ENCODE measurements around the gene HCST. TPM values are rescaled to one million over a fixed set of nuclear protein-coding genes. Genes with fewer than 3 reads are reported as not detected.

Gene HCST
- polyA plus RNA-seq, result 1,000 to 10,000 TPM; 1,885 to 2,801 (median 2,654) TPM

DNA sequence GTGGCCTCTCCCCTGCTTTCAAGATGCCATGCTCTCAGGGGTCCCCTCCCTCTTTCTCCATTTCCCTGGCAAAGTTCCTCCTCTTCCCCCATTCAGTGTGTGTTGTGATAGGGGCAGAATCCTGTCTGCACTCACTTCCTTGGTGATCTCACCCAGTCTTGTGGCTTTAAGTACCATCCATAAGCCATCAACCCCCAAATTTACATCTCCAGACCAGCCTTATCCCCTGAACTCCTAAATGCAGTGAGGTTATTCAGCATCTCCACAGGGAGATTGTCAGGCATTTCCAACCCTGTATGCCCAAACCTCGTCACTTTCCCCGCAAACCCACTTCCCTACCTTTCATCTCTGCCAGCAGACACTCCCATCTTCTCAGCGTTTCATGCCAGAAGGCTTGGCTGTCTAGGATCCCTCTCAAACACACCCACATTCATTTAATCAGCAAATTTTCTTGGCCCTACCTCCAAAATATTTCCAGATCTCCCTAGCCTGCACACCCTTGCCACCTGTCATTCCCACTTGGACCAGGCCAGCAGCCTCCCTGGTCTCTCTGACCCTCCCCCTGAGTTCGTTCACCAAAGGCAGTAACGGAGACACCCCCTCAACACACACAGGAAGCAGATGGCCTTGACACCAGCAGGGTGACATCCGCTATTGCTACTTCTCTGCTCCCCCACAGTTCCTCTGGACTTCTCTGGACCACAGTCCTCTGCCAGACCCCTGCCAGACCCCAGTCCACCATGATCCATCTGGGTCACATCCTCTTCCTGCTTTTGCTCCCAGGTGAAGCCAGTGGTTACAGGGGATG is at the start of gene HCST:
Gene HCST (plus strand): TSS at position 676 of the 808 bp plus-strand sequence. CDS start 65 bp downstream, at position 741.
- peaks cover 15 to 38% (median 23%) of the 10 kb centered on the region in 3 donors for H3K27me3 Mint-ChIP-seq (ENCODE audit: low read depth in 3 of 3)
- peaks cover 12 to 23% (median 12%) of the 10 kb centered on the region in 3 donors for H3K36me3 Mint-ChIP-seq
- H3K27ac Mint-ChIP-seq, result peak within 1 kb of the TSS; percentile 97 to 99 (median 98)
- H3K4me1 Mint-ChIP-seq, result peaks cover 69 to 72% of the 10 kb centered on the region in 2 donors
- H3K9me3 Mint-ChIP-seq, result no peaks in the 10 kb centered on the region
- peak; percentile 68 to 76 (median 76) for DNase-seq
- H3K4me3 Mint-ChIP-seq, result peak within 1 kb of the TSS; percentile 89 to 99 (median 96)

- peaks cover 12 to 27% (median 19%) of the 10 kb centered on the region in 3 donors for H3K27me3 Mint-ChIP-seq (ENCODE audit: low read depth in 3 of 3)
- H3K27ac Mint-ChIP-seq, result no peak overlapping the region
- H3K9me3 Mint-ChIP-seq, result peaks cover 0 to 1% (median 0%) of the 10 kb centered on the region in 6 donors
- peaks cover 8 to 9% of the 10 kb centered on the region in 2 donors for H3K4me1 Mint-ChIP-seq
- no peaks in the 10 kb centered on the region for H3K36me3 Mint-ChIP-seq
- no peak for DNase-seq
- no peak overlapping the region for H3K4me3 Mint-ChIP-seq
Observed at GRCh38 chr19:35853038-35853756, 49.1 kb upstream of the HCST start.

GRCh38 chr19:35856546-35857149 is 45.7 kb upstream of the HCST start, which contains the start of gene KIRREL2:
TSS of gene KIRREL2 (plus strand) at chr19:35856911. CDS start at chr19:35857120, 209 bp downstream.
- DNase-seq, result peak in 1 of 3 donors; percentile 5
- no peak within 1 kb of the TSS for H3K27ac Mint-ChIP-seq
- peaks cover 0 to 4% (median 0%) of the 10 kb centered on the region in 3 donors for H3K36me3 Mint-ChIP-seq
- H3K4me1 Mint-ChIP-seq, result peaks cover 8 to 9% of the 10 kb centered on the region in 2 donors
- peaks cover 17 to 29% (median 24%) of the 10 kb centered on the region in 3 donors for H3K27me3 Mint-ChIP-seq (ENCODE audit: low read depth in 3 of 3)
- peak within 1 kb of the TSS; percentile 67 to 82 (median 81) for H3K4me3 Mint-ChIP-seq
- peaks cover 0 to 1% (median 0%) of the 10 kb centered on the region in 6 donors for H3K9me3 Mint-ChIP-seq

DNA sequence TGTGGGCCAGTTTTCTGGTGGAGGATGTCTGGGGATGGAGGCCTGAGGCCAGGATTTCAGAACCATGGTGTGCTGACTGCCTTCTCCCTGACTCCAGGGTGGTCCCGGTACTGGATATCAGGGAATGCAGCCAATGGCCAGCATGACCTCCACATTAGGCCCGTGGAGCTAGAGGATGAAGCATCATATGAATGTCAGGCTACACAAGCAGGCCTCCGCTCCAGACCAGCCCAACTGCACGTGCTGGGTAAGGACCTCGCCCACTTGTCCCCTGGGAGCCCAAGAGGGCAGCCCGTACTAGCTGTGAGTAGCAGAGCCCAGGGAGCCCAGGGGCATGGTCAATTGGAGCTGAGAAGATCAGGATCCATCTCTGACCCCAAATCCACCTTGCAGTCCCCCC is 44.0 kb upstream of the HCST start:
- Mint-ChIP-seq H3K9me3 (peaks cover 0 to 1% (median 0%) of the 10 kb centered on the region in 6 donors), H3K4me3 (no peak overlapping the region), H3K4me1 (peaks cover 8 to 9% of the 10 kb centered on the region in 2 donors), H3K27me3 (ENCODE audit: low read depth in 3 of 3) (peaks cover 17 to 24% (median 24%) of the 10 kb centered on the region in 3 donors), H3K27ac (no peak overlapping the region), H3K36me3 (peaks cover 0 to 4% (median 0%) of the 10 kb centered on the region in 3 donors)
- DNase-seq, result no peak

- peaks cover 17 to 30% (median 23%) of the 10 kb centered on the region in 3 donors for H3K27me3 Mint-ChIP-seq (ENCODE audit: low read depth in 3 of 3)
- no peak overlapping the region for H3K4me3 Mint-ChIP-seq
- peaks cover 0 to 1% (median 0%) of the 10 kb centered on the region in 6 donors for H3K9me3 Mint-ChIP-seq
- H3K36me3 Mint-ChIP-seq, result peaks cover 0 to 4% (median 0%) of the 10 kb centered on the region in 3 donors
- DNase-seq, result no peak
- H3K4me1 Mint-ChIP-seq, result peaks cover 8 to 9% of the 10 kb centered on the region in 2 donors
- no peak overlapping the region for H3K27ac Mint-ChIP-seq
Observed at GRCh38 chr19:35859414-35859813, 42.9 kb upstream of the HCST start.

GRCh38 chr19:35860436-35860817 is 41.9 kb upstream of the HCST start:
- Mint-ChIP-seq H3K27me3 (ENCODE audit: low read depth in 3 of 3) (peaks cover 14 to 34% (median 22%) of the 10 kb centered on the region in 3 donors), H3K36me3 (peaks cover 0 to 4% (median 0%) of the 10 kb centered on the region in 3 donors), H3K27ac (no peak overlapping the region), H3K4me3 (no peak overlapping the region), H3K9me3 (no peaks in the 10 kb centered on the region), H3K4me1 (peaks cover 8 to 9% of the 10 kb centered on the region in 2 donors)
- DNase-seq, result no peak

DNA sequence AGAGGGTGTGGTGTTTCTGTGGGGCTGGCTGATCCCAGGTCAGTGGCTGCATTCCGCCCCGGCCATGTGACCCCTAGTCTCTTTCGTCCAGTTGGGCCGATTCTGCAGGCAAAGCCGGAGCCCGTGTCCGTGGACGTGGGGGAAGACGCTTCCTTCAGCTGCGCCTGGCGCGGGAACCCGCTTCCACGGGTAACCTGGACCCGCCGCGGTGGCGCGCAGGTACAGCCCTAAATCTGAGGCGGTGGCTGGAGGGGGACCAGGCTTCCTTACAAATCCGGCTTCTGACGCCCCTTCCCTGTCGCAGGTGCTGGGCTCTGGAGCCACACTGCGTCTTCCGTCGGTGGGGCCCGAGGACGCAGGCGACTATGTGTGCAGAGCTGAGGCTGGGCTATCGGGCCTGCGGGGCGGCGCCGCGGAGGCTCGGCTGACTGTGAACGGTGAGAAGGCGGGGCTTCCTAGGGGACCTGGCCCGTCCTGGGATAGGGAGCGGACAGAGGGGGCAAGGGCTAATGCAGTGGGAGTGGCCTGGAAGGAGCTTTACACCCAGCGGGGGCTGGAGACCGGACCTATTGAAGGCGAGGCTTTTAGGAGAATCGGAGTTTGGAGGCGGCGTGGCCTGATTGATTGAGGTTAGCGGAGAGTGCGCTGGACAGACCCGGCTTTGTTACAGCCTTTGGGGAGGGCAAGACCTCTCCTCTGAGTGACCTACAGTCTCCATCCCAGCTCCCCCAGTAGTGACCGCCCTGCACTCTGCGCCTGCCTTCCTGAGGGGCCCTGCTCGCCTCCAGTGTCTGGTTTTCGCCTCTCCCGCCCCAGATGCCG is 41.3 kb upstream of the HCST start:
- Mint-ChIP-seq H3K27me3 (ENCODE audit: low read depth in 3 of 3) (peaks cover 14 to 33% (median 19%) of the 10 kb centered on the region in 3 donors), H3K27ac (no peak overlapping the region), H3K4me3 (no peak overlapping the region), H3K4me1 (peaks cover 8 to 9% of the 10 kb centered on the region in 2 donors), H3K36me3 (peaks cover 0 to 4% (median 0%) of the 10 kb centered on the region in 3 donors), H3K9me3 (no peaks in the 10 kb centered on the region)
- no peak for DNase-seq

GRCh38 chr19:35861640-35862160 is 40.6 kb upstream of the HCST start:
- H3K4me1 Mint-ChIP-seq, result peaks cover 8 to 9% of the 10 kb centered on the region in 2 donors

DNA sequence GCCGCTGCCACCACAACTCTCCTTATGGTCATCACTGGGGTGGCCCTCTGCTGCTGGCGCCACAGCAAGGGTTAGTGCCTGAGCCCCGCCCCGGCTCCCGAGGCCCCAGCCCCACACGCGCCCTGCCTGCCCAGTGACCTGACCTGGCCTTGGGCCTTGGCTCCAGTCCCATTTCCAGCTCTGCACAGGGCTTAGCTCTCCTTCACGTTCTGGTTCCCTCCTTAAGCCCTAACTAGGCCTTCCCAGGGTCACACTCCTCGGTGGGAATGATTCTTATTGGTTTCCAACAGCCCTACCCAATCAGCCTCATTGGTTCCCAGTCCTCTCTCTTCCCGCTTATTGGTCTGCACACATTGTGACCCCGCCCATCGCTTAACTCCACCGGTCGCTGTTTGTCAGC is 39.8 kb upstream of the HCST start:
- Mint-ChIP-seq H3K36me3 (peaks cover 0 to 4% (median 0%) of the 10 kb centered on the region in 3 donors), H3K9me3 (no peaks in the 10 kb centered on the region), H3K27ac (no peak overlapping the region), H3K4me1 (peaks cover under 1 to 3% of the 10 kb centered on the region in 2 donors), H3K27me3 (ENCODE audit: low read depth in 3 of 3) (peaks cover 15 to 36% (median 19%) of the 10 kb centered on the region in 3 donors), H3K4me3 (no peak overlapping the region)
- DNase-seq, result no peak

More at GRCh38 chr19:35861640-35862160, 40.6 kb upstream of the HCST start:
- H3K9me3 Mint-ChIP-seq, result no peaks in the 10 kb centered on the region
- H3K4me3 Mint-ChIP-seq, result no peak overlapping the region
- peaks cover 14 to 37% (median 19%) of the 10 kb centered on the region in 3 donors for H3K27me3 Mint-ChIP-seq (ENCODE audit: low read depth in 3 of 3)
- peaks cover 0 to 4% (median 0%) of the 10 kb centered on the region in 3 donors for H3K36me3 Mint-ChIP-seq
- H3K27ac Mint-ChIP-seq, result no peak overlapping the region
- no peak for DNase-seq

DNA sequence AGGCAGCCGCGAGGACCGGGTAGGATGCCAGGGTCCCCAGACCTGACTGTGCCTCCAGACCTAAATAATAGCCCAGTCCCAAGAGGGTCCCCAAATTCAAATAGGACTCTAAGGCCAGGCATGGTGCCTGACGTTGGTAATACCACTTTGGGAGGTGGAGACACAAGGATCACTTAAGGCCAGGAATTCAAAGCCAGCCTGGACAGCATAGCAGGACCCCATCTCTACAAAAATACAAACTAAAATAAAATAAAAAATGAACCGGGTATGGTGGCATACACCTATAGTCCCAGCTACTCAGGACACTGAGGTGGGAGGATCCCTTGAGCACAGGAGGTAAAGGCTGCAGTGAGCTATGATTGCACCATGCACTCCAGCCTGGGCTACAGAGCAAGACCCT is 39.3 kb upstream of the HCST start:
- H3K36me3 Mint-ChIP-seq, result peaks cover 0 to 4% (median 0%) of the 10 kb centered on the region in 3 donors
- no peak for DNase-seq
- no peak overlapping the region for H3K4me3 Mint-ChIP-seq
- peaks cover 2 to 6% of the 10 kb centered on the region in 2 donors for H3K4me1 Mint-ChIP-seq
- peaks cover 15 to 36% (median 24%) of the 10 kb centered on the region in 3 donors for H3K27me3 Mint-ChIP-seq (ENCODE audit: low read depth in 3 of 3)
- H3K9me3 Mint-ChIP-seq, result no peaks in the 10 kb centered on the region
- H3K27ac Mint-ChIP-seq, result no peak overlapping the region

GRCh38 chr19:35868172-35868822 is 34.0 kb upstream of the HCST start, which contains the start of gene APLP1:
TSS of gene APLP1 (plus strand) at chr19:35868574. CDS start at chr19:35868637, 63 bp downstream.
- peaks cover 15 to 16% of the 10 kb centered on the region in 2 donors for H3K4me1 Mint-ChIP-seq
- DNase-seq, result peak; percentile 33 to 55 (median 40)
- H3K36me3 Mint-ChIP-seq, result no peaks in the 10 kb centered on the region
- no peak within 1 kb of the TSS for H3K27ac Mint-ChIP-seq
- peak within 1 kb of the TSS; percentile 33 to 68 (median 63) for H3K4me3 Mint-ChIP-seq
- H3K27me3 Mint-ChIP-seq (ENCODE audit: low read depth in 3 of 3), result peaks cover 20 to 37% (median 28%) of the 10 kb centered on the region in 3 donors
- H3K9me3 Mint-ChIP-seq, result no peaks in the 10 kb centered on the region

DNA sequence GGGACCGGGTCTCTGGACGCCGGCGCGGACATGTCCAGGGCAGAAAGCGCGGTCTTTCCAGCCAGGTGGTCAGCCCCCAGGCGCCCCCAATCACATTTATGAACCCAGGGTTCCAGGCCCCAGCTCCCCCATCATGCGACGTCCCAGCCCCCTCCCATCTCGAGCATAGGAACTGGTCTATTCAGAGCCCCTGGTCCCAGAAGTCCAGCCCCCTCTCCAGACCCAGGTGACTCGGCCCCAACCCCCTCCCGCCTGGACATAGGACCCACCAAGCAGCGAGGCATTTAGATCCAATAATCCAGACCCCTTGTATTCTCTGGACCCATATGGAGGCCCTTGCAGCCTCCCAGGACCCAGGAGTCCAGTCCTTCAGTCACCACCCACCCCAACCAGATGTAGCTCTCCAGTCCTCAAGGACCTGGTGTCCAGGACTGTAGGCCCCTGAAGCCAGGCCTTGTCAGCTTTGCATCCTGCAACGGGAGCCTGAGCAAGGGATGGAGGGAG is 33.5 kb upstream of the HCST start:
- Mint-ChIP-seq H3K9me3 (no peaks in the 10 kb centered on the region), H3K4me1 (peaks cover 15 to 16% of the 10 kb centered on the region in 2 donors), H3K4me3 (peak overlapping the region; percentile 33 to 68 (median 63)), H3K36me3 (no peaks in the 10 kb centered on the region), H3K27ac (no peak overlapping the region), H3K27me3 (ENCODE audit: low read depth in 3 of 3) (peaks cover 20 to 37% (median 28%) of the 10 kb centered on the region in 3 donors)
- DNase-seq, result no peak

All from immature natural killer cell (primary cell).